ENCODE results near the gene SNED1. TPM values are rescaled to one million over a fixed set of nuclear protein-coding genes. Genes with fewer than 3 reads are reported as not detected.

Gene SNED1
- total RNA-seq, 4 donors from 2014 or later = 5.6 to 31.9 (median 13.2) TPM

DNA sequence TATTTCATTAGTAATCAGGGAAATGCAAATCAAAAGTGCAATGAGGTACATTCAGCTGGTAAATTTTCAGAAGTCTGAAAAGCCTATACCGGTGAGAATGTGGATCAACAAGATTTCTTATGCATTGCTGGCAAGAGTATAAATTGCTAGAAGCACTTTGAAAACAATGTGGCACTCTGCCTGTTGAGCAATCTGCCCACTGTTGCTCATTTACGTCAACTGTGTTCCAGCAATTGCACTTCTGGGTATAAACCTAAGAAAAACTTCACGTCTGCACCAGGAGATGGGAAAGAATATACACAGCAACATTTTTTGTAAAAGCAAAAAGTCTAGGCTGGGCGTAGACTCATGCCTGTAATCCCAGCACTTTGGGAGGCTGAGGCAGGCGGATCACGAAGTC is 62.9 kb downstream of the SNED1 start:
- Histone ChIP-seq H3K36me3 (peaks cover 17% of the 10 kb centered on the region), H3K27me3 (no peaks in the 10 kb centered on the region), H3K4me3 (no peak overlapping the region), H3K27ac (no peak overlapping the region), H3K9me3 (no peaks in the 10 kb centered on the region), H3K4me1 (peaks cover 38% of the 10 kb centered on the region)
- TF ChIP-seq EP300 (IDR thresholded peaks at IDR 0.05) (no peak), POLR2A (IDR thresholded peaks at IDR 0.05) (no peak), POLR2AphosphoS5 (IDR thresholded peaks at IDR 0.05) (no peak)
- TF ChIP-seq, protein P1, sequence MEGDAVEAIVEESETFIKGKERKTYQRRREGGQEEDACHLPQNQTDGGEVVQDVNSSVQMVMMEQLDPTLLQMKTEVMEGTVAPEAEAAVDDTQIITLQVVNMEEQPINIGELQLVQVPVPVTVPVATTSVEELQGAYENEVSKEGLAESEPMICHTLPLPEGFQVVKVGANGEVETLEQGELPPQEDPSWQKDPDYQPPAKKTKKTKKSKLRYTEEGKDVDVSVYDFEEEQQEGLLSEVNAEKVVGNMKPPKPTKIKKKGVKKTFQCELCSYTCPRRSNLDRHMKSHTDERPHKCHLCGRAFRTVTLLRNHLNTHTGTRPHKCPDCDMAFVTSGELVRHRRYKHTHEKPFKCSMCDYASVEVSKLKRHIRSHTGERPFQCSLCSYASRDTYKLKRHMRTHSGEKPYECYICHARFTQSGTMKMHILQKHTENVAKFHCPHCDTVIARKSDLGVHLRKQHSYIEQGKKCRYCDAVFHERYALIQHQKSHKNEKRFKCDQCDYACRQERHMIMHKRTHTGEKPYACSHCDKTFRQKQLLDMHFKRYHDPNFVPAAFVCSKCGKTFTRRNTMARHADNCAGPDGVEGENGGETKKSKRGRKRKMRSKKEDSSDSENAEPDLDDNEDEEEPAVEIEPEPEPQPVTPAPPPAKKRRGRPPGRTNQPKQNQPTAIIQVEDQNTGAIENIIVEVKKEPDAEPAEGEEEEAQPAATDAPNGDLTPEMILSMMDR (IDR thresholded peaks at IDR 0.05) = no peak
- no peak for DNase-seq (ENCODE audit: low spot score in 2 of 2)
- 59% methylated on average over 6 of the region's 6 CpGs for WGBS

- Histone ChIP-seq H3K4me3 (peak overlapping the region; percentile 42), H3K36me3 (peaks cover 27% of the 10 kb centered on the region), H3K9me3 (no peaks in the 10 kb centered on the region), H3K27me3 (no peaks in the 10 kb centered on the region), H3K27ac (peak overlapping the region; percentile 48), H3K4me1 (peaks cover 38% of the 10 kb centered on the region)
- DNase-seq (ENCODE audit: low spot score in 2 of 2) = peak in 1 of 2 donors; percentile 72
- WGBS = 56% methylated on average over 15 of the region's 15 CpGs
- no peak for TF ChIP-seq POLR2A (IDR thresholded peaks at IDR 0.05)
- TF ChIP-seq, protein P1 (IDR thresholded peaks at IDR 0.05) = peak in 1 of 2 donors; percentile 7
Measured at GRCh38 chr2:241062389-241063092, 64.1 kb downstream of the SNED1 start.

GRCh38 chr2:241063093-241063551 is 64.7 kb downstream of the SNED1 start:
- WGBS = 51% methylated on average over 11 of the region's 13 CpGs
- H3K9me3 ChIP-seq = no peaks in the 10 kb centered on the region
- no peaks in the 10 kb centered on the region for H3K27me3 ChIP-seq
- peak overlapping the region; percentile 48 for H3K27ac ChIP-seq
- peak in 1 of 2 donors; percentile 70 for DNase-seq (ENCODE audit: low spot score in 2 of 2)
- peaks cover 33% of the 10 kb centered on the region for H3K36me3 ChIP-seq
- no peak for TF ChIP-seq EP300 (IDR thresholded peaks at IDR 0.05)
- TF ChIP-seq POLR2A (IDR thresholded peaks at IDR 0.05) = no peak
- TF ChIP-seq, protein P1 (IDR thresholded peaks at IDR 0.05) = no peak
- no peak for TF ChIP-seq POLR2AphosphoS5 (IDR thresholded peaks at IDR 0.05)
- peak overlapping the region; percentile 42 for H3K4me3 ChIP-seq
- H3K4me1 ChIP-seq = peaks cover 38% of the 10 kb centered on the region

DNA sequence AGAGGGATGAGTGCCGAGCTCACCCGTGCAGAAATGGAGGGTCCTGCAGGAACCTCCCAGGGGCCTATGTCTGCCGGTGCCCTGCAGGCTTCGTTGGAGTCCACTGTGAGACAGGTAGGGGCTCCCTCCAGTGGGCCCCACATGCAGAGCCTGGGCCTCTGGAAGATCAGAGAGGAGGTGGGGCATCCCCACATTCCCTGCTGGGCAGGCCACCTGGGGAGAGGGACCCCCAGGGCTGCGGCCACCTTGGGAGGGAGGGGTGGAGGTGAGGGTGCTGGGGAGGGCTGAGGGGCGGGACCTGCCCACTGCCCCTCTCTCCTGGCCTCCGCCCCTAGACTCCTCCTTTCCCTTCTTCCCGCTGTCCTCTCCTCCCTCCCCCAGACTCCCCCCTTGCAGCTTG is 65.2 kb downstream of the SNED1 start:
- no peak for DNase-seq (ENCODE audit: low spot score in 2 of 2)
- H3K4me3 ChIP-seq = peak overlapping the region; percentile 42
- no peaks in the 10 kb centered on the region for H3K9me3 ChIP-seq
- TF ChIP-seq POLR2AphosphoS5 (IDR thresholded peaks at IDR 0.05) (no peak), EP300 (IDR thresholded peaks at IDR 0.05) (no peak), POLR2A (IDR thresholded peaks at IDR 0.05) (no peak)
- TF ChIP-seq, protein P1 (IDR thresholded peaks at IDR 0.05) = no peak
- H3K4me1 ChIP-seq = peaks cover 38% of the 10 kb centered on the region
- H3K27ac ChIP-seq = no peak overlapping the region
- no peaks in the 10 kb centered on the region for H3K27me3 ChIP-seq
- WGBS = 36% methylated on average over 7 of the region's 8 CpGs
- peaks cover 37% of the 10 kb centered on the region for H3K36me3 ChIP-seq

- TF ChIP-seq POLR2AphosphoS5 (IDR thresholded peaks at IDR 0.05) (no peak), POLR2A (IDR thresholded peaks at IDR 0.05) (no peak)
- TF ChIP-seq, protein P1 (IDR thresholded peaks at IDR 0.05) = no peak
- no peaks in the 10 kb centered on the region for H3K9me3 ChIP-seq
- H3K4me1 ChIP-seq = peaks cover 38% of the 10 kb centered on the region
- DNase-seq (ENCODE audit: low spot score in 2 of 2) = peak; percentile 66 to 71
- H3K36me3 ChIP-seq = peaks cover 43% of the 10 kb centered on the region
- no peaks in the 10 kb centered on the region for H3K27me3 ChIP-seq
- peak overlapping the region; percentile 42 for H3K4me3 ChIP-seq
- whole genome bisulfite sequencing = 42% methylated on average over 12 of the region's 32 CpGs
- H3K27ac ChIP-seq = no peak overlapping the region
Measured at GRCh38 chr2:241064008-241064801, 65.8 kb downstream of the SNED1 start.

All from suprapubic skin (tissue), 4 donors.